ENCODE measurements around the gene SYT2.

The SYT2 gene

GRCh38 chr1:202664083-202664482 is 46.2 kb downstream of the SYT2 start:
- H3K9ac ChIP-seq (ENCODE audit: low read depth, low read length, poor library complexity): no peak overlapping the region
- no peak overlapping the region for H2AFZ ChIP-seq (ENCODE audit: low read length)
- no peak overlapping the region for H3K18ac ChIP-seq (ENCODE audit: low read length)
- no peak overlapping the region for H3K27ac ChIP-seq (replicated peaks; ENCODE audit: low read length)
- H3K36me3 ChIP-seq (replicated peaks in 1 of 2; ENCODE audit: control insufficient read depth in 2 of 2, insufficient read depth in 2 of 2, low read length in 2 of 2): no peaks in the 10 kb centered on the region
- H4K91ac ChIP-seq (ENCODE audit: low read depth, low read length, poor library complexity): no peak overlapping the region
- H2AK5ac ChIP-seq (ENCODE audit: low read depth, low read length): no peak overlapping the region
- no CpG with 5 or more reads among the region's 1 CpG for WGBS, 2 donors (ENCODE audit: extremely low coverage in 2 of 2, insufficient read length in 2 of 2, insufficient replicate concordance in 1 of 2)
- H2BK120ac ChIP-seq (ENCODE audit: low read depth, low read length): no peak overlapping the region
- no peak overlapping the region for H4K8ac ChIP-seq (ENCODE audit: low read depth, low read length)
- H3K9me3 ChIP-seq (replicated peaks in 1 of 2; ENCODE audit: control insufficient read depth in 2 of 2, insufficient read depth in 1 of 2, low read depth in 1 of 2, low read length in 2 of 2): no peaks in the 10 kb centered on the region
- H3K4me3 ChIP-seq (ENCODE audit: low read length in 2 of 2): no peak overlapping the region
- H3K23ac ChIP-seq (ENCODE audit: low read depth, low read length, poor library complexity): no peak overlapping the region
- no peak overlapping the region for H2BK15ac ChIP-seq (ENCODE audit: low read length)
- no peak overlapping the region for H2BK5ac ChIP-seq (ENCODE audit: low read length)
- H2BK12ac ChIP-seq (ENCODE audit: low read length): no peak overlapping the region
- H3K4me2 ChIP-seq (ENCODE audit: insufficient read depth, low read length, poor library complexity, severe bottlenecking): no peak overlapping the region
- no peak for DNase-seq (ENCODE audit: low spot score)
- H3K4ac ChIP-seq (ENCODE audit: low read length): no peak overlapping the region
- H3K79me1 ChIP-seq (ENCODE audit: low read depth, low read length): no peaks in the 10 kb centered on the region
- no peak overlapping the region for H3K14ac ChIP-seq (ENCODE audit: low read length)
- peaks cover 0 to 24% (median 0%) of the 10 kb centered on the region in 3 experiments for H3K27me3 ChIP-seq (ENCODE audit: control insufficient read depth in 3 of 3, insufficient read depth in 3 of 3, low read depth in 1 of 3, low read length in 3 of 3)
- no peaks in the 10 kb centered on the region for H3K4me1 ChIP-seq (ENCODE audit: control insufficient read depth in 2 of 2, insufficient read depth in 1 of 2, low read depth in 1 of 2, low read length in 2 of 2)

DNA sequence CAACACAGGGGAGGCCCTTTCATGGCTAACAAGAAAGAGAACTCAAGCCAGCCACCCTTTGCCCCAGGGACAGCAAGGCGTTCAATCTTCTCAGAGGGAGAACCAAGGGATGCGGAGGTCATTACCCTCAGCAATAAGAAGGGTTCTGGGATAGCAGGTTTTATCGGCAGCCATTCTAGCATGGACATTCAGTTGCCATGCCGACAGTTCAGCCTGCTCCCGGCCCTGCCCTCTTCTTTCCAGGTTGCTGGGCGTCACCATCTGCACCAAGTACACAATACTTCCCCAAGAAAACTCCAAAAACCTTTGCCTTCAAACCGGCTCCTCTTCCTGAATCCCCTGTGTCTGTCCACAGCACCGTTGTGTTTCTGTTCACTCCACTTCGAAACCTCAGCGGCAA is 47.1 kb downstream of the SYT2 start:
- no peak overlapping the region for H2AFZ ChIP-seq (ENCODE audit: low read length)
- no peak overlapping the region for H2BK5ac ChIP-seq (ENCODE audit: low read length)
- no peak overlapping the region for H4K8ac ChIP-seq (ENCODE audit: low read depth, low read length)
- no peak overlapping the region for H3K14ac ChIP-seq (ENCODE audit: low read length)
- no peak overlapping the region for H3K9ac ChIP-seq (ENCODE audit: low read depth, low read length, poor library complexity)
- H3K79me1 ChIP-seq (ENCODE audit: low read depth, low read length): no peaks in the 10 kb centered on the region
- no CpG with 5 or more reads among the region's 10 CpGs for WGBS, 2 donors (ENCODE audit: extremely low coverage in 2 of 2, insufficient read length in 2 of 2, insufficient replicate concordance in 1 of 2)
- H2BK15ac ChIP-seq (ENCODE audit: low read length): no peak overlapping the region
- no peak overlapping the region for H2AK5ac ChIP-seq (ENCODE audit: low read depth, low read length)
- H3K9me3 ChIP-seq (replicated peaks in 1 of 2; ENCODE audit: control insufficient read depth in 2 of 2, insufficient read depth in 1 of 2, low read depth in 1 of 2, low read length in 2 of 2): no peaks in the 10 kb centered on the region
- peaks cover 0 to 33% (median 0%) of the 10 kb centered on the region in 3 experiments for H3K27me3 ChIP-seq (ENCODE audit: control insufficient read depth in 3 of 3, insufficient read depth in 3 of 3, low read depth in 1 of 3, low read length in 3 of 3)
- no peak overlapping the region for H3K18ac ChIP-seq (ENCODE audit: low read length)
- no peak overlapping the region for H3K4ac ChIP-seq (ENCODE audit: low read length)
- no peak overlapping the region for H2BK12ac ChIP-seq (ENCODE audit: low read length)
- H3K23ac ChIP-seq (ENCODE audit: low read depth, low read length, poor library complexity): no peak overlapping the region
- no peaks in the 10 kb centered on the region for H3K4me1 ChIP-seq (ENCODE audit: control insufficient read depth in 2 of 2, insufficient read depth in 1 of 2, low read depth in 1 of 2, low read length in 2 of 2)
- H3K27ac ChIP-seq (replicated peaks; ENCODE audit: low read length): no peak overlapping the region
- H3K4me3 ChIP-seq (ENCODE audit: low read length in 2 of 2): no peak overlapping the region
- no peak for DNase-seq (ENCODE audit: low spot score)
- no peaks in the 10 kb centered on the region for H3K36me3 ChIP-seq (replicated peaks in 1 of 2; ENCODE audit: control insufficient read depth in 2 of 2, insufficient read depth in 2 of 2, low read length in 2 of 2)
- no peak overlapping the region for H4K91ac ChIP-seq (ENCODE audit: low read depth, low read length, poor library complexity)
- no peak overlapping the region for H2BK120ac ChIP-seq (ENCODE audit: low read depth, low read length)
- H3K4me2 ChIP-seq (ENCODE audit: insufficient read depth, low read length, poor library complexity, severe bottlenecking): no peak overlapping the region

GRCh38 chr1:202662081-202662480 is 48.2 kb downstream of the SYT2 start:
- no peak for DNase-seq (ENCODE audit: low spot score)
- WGBS, 2 donors (ENCODE audit: extremely low coverage in 2 of 2, insufficient read length in 2 of 2, insufficient replicate concordance in 1 of 2): no CpG with 5 or more reads among the region's 5 CpGs
- no peak overlapping the region for H2BK5ac ChIP-seq (ENCODE audit: low read length)
- no peak overlapping the region for H4K91ac ChIP-seq (ENCODE audit: low read depth, low read length, poor library complexity)
- H3K4ac ChIP-seq (ENCODE audit: low read length): no peak overlapping the region
- H2BK15ac ChIP-seq (ENCODE audit: low read length): no peak overlapping the region
- H3K9me3 ChIP-seq (replicated peaks in 1 of 2; ENCODE audit: control insufficient read depth in 2 of 2, insufficient read depth in 1 of 2, low read depth in 1 of 2, low read length in 2 of 2): no peaks in the 10 kb centered on the region
- H3K14ac ChIP-seq (ENCODE audit: low read length): no peak overlapping the region
- H3K27ac ChIP-seq (replicated peaks; ENCODE audit: low read length): no peak overlapping the region
- H4K8ac ChIP-seq (ENCODE audit: low read depth, low read length): no peak overlapping the region
- no peak overlapping the region for H2BK12ac ChIP-seq (ENCODE audit: low read length)
- H3K18ac ChIP-seq (ENCODE audit: low read length): no peak overlapping the region
- no peak overlapping the region for H2BK120ac ChIP-seq (ENCODE audit: low read depth, low read length)
- no peak overlapping the region for H3K23ac ChIP-seq (ENCODE audit: low read depth, low read length, poor library complexity)
- H3K27me3 ChIP-seq (ENCODE audit: control insufficient read depth in 3 of 3, insufficient read depth in 3 of 3, low read depth in 1 of 3, low read length in 3 of 3): peaks cover 0 to 42% (median 0%) of the 10 kb centered on the region in 3 experiments
- no peak overlapping the region for H3K9ac ChIP-seq (ENCODE audit: low read depth, low read length, poor library complexity)
- H3K79me1 ChIP-seq (ENCODE audit: low read depth, low read length): no peaks in the 10 kb centered on the region
- no peaks in the 10 kb centered on the region for H3K4me1 ChIP-seq (ENCODE audit: control insufficient read depth in 2 of 2, insufficient read depth in 1 of 2, low read depth in 1 of 2, low read length in 2 of 2)
- H2AK5ac ChIP-seq (ENCODE audit: low read depth, low read length): no peak overlapping the region
- no peaks in the 10 kb centered on the region for H3K36me3 ChIP-seq (replicated peaks in 1 of 2; ENCODE audit: control insufficient read depth in 2 of 2, insufficient read depth in 2 of 2, low read length in 2 of 2)
- no peak overlapping the region for H2AFZ ChIP-seq (ENCODE audit: low read length)
- no peak overlapping the region for H3K4me3 ChIP-seq (ENCODE audit: low read length in 2 of 2)
- H3K4me2 ChIP-seq (ENCODE audit: insufficient read depth, low read length, poor library complexity, severe bottlenecking): no peak overlapping the region

GRCh38 chr1:202661136-202661845 is 49.0 kb downstream of the SYT2 start:
- WGBS, 2 donors (ENCODE audit: extremely low coverage in 2 of 2, insufficient read length in 2 of 2, insufficient replicate concordance in 1 of 2): no CpG with 5 or more reads among the region's 13 CpGs
- no peak overlapping the region for H4K8ac ChIP-seq (ENCODE audit: low read depth, low read length)
- H3K27me3 ChIP-seq (ENCODE audit: control insufficient read depth in 3 of 3, insufficient read depth in 3 of 3, low read depth in 1 of 3, low read length in 3 of 3): peaks cover 0 to 46% (median 0%) of the 10 kb centered on the region in 3 experiments
- H3K18ac ChIP-seq (ENCODE audit: low read length): no peak overlapping the region
- no peaks in the 10 kb centered on the region for H3K4me1 ChIP-seq (ENCODE audit: control insufficient read depth in 2 of 2, insufficient read depth in 1 of 2, low read depth in 1 of 2, low read length in 2 of 2)
- no peak overlapping the region for H2AFZ ChIP-seq (ENCODE audit: low read length)
- H4K91ac ChIP-seq (ENCODE audit: low read depth, low read length, poor library complexity): no peak overlapping the region
- H3K27ac ChIP-seq (replicated peaks; ENCODE audit: low read length): no peak overlapping the region
- no peak overlapping the region for H3K14ac ChIP-seq (ENCODE audit: low read length)
- H3K36me3 ChIP-seq (replicated peaks in 1 of 2; ENCODE audit: control insufficient read depth in 2 of 2, insufficient read depth in 2 of 2, low read length in 2 of 2): no peaks in the 10 kb centered on the region
- no peak overlapping the region for H3K4ac ChIP-seq (ENCODE audit: low read length)
- no peaks in the 10 kb centered on the region for H3K9me3 ChIP-seq (replicated peaks in 1 of 2; ENCODE audit: control insufficient read depth in 2 of 2, insufficient read depth in 1 of 2, low read depth in 1 of 2, low read length in 2 of 2)
- no peak overlapping the region for H2BK120ac ChIP-seq (ENCODE audit: low read depth, low read length)
- no peak overlapping the region for H2BK15ac ChIP-seq (ENCODE audit: low read length)
- H3K4me3 ChIP-seq (ENCODE audit: low read length in 2 of 2): no peak overlapping the region
- H3K4me2 ChIP-seq (ENCODE audit: insufficient read depth, low read length, poor library complexity, severe bottlenecking): no peak overlapping the region
- H2AK5ac ChIP-seq (ENCODE audit: low read depth, low read length): no peak overlapping the region
- no peak for DNase-seq (ENCODE audit: low spot score)
- no peak overlapping the region for H3K9ac ChIP-seq (ENCODE audit: low read depth, low read length, poor library complexity)
- H2BK12ac ChIP-seq (ENCODE audit: low read length): no peak overlapping the region
- no peak overlapping the region for H3K23ac ChIP-seq (ENCODE audit: low read depth, low read length, poor library complexity)
- no peaks in the 10 kb centered on the region for H3K79me1 ChIP-seq (ENCODE audit: low read depth, low read length)
- H2BK5ac ChIP-seq (ENCODE audit: low read length): no peak overlapping the region
